Loucy (cell line): Measurements from ENCODE around the gene FUBP1.

Source experiments
- CTCF ChIP-seq: fragments of 200-600 bp; sonication (generic); conservative IDR thresholded peaks from 2 replicates; pipeline ENCODE4 v1.5.1; 2014; ENCODE audit warnings: mild to moderate bottlenecking, antibody characterized with exemption, low read length
- EZH2phosphoT487 ChIP-seq: fragments of 200-600 bp; IDR thresholded peaks from 2 replicates; pipeline ENCODE4 v1.6.1; 2018; ENCODE audit warnings: antibody characterized with exemption, mild to moderate bottlenecking, moderate library complexity, borderline replicate concordance

- TF ChIP-seq CTCF = no peak
- no peak for TF ChIP-seq EZH2phosphoT487
These were observed 26.5 kb upstream of the FUBP1 start for GRCh38 chr1:78005448-78005722.
